D341Med (cell line): ENCODE measurements around the gene RTP3.
"Not testable (repeated sequence)": the region's sequence is repeated elsewhere in the genome, so short reads cannot be mapped to it uniquely, and the experiment has no call there.

Experiments used
- DNase-seq: peaks from one replicate; pipeline ENCODE4 v3.0.0; 2012; ENCODE audit warnings: low spot score

Gene RTP3

DNA sequence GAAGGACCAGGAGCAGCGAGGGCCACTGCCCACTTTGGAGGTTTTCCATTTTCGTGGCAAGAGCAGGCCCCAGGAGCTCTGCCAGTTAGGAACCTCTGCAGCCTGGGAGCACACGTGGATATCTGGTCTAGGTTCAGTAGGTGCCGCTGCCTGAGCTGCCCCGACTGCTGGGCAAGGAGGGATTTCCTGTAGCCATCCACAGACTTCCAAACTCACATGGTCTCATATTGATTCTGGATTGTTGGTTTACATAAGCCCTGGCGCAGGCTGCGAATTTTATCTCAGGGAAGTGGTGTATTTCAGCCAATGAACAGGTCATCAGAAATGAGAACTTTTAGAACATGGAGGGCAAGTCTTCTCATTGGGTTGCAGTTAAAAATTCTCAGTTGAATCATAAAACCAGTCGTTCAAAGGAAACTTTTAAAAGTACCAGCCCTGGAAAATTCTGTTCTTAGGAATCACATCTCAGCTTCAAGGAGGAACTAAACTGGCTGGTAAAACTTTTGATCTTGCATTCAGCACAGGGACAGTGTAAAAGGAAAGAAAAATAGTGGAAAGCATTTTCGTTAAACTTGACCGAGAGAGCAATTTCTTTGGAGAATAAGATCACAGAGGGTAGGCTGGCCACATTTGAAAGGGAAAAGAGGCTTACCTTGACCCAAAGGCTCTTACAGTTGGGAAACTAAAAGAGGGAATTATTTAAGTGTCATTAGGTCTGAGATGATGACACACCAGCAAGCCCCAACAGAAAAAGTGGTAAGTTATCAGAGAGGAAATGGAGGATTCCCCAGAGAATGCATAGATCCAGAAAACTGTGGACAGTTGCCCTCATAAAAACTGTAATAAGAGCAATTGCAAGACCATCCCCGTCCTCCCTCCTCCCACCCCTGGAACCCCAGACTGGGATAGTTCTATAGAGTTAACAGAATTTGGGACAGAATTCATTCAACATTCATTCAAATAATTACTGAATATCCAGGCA lies 6.4 kb upstream of the RTP3 start:
- DNase-seq, result no peak

GRCh38 chr3:46492890-46493547 lies 4.8 kb upstream of the RTP3 start:
- DNase-seq, result no peak

GRCh38 chr3:46494491-46494890 lies 3.3 kb upstream of the RTP3 start:
- not testable (repeated sequence) for DNase-seq

DNA sequence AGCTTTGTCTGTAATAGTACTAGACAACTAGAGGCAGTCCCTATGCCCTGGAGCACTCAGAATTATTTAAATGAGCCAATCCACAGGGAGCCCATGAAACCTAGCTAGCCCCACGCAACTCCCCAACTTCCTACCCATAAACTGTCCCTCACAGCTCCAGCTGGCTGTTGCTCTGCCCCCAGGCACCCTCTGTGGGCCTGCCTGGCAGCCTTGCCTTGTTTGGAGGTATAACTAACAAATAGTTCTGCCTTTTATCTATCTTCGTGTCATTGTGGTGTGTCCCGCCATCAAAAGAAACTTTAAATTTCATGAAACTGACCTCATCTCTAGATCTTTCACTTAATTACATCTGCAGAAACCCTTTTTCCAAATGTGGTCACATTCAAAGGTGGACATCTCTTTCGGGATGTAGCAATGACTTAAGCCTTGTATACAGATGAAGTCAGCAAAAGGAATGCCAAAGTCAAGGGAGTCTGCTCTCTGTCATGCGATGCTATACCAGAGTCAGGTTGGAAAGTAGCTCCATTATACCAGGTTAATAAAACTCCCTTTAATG lies 1.8 kb upstream of the RTP3 start:
- no peak for DNase-seq

- no peak for DNase-seq
Measured at GRCh38 chr3:46496746-46497555, 825 bp upstream of the RTP3 start.

DNA sequence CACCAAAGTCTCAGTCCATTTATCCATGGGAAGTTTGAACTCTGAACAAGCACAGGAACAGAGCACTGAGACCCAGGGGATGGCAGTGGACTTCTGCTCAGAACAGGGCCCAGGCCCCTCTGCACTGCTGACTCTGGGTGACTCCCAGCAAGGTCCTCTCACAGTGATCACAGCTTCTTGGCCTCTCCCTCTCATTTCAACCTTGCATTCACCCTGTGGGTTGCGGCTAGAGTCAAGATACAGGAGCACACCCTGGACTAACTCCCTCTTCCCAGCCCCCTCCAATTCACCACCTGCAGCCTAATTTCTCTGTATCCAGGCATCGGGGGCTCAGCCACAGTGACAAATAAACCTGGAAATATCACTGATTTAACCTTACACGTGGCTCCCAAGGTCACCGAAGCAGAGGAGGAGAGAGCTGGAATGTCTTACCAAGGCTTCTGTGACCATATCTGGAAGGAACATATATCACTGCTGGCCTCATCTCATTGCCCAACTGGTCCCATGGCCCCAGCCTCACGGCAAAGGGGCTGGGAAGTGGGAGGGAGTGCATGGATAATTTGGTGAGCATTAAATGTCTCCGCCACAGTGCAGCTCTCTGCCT lies 1.2 kb downstream of the RTP3 start:
- no peak for DNase-seq

GRCh38 chr3:46500656-46501635 lies 3.2 kb downstream of the RTP3 start:
- DNase-seq, result no peak

GRCh38 chr3:46501702-46502101 lies 3.9 kb downstream of the RTP3 start:
- no peak for DNase-seq

DNA sequence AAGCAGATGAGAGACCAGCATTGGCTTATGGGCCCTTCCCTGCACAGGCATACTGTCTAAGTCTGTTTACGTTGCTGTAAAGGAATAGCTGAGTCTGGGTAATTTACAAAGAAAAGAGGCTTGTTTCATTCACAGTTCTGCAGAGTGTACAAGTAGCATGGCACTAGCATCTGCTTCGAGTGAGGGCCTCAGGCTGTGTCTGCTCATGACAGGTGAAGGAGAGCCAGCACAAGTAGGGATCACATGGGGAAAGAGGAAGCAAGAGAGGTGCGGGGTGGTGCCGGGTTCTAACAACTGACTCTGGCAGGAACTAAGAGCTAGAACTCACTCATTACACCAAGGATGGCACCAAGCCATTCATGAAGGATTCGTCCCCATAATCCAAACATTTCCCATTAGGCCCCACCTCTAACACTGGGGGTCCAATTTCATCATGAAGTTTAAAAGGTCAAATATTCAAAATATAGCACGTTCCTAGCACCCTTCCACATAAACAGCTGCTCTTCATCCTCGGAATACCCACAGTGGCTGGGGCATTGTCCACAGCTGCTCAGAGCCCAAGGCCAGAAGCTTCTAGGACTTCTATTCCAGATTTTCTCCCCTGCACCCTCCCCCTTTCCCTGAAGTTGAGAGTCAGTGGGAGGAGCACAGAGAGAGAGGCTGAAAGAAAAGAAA lies 5.6 kb downstream of the RTP3 start:
- DNase-seq, result no peak

DNA sequence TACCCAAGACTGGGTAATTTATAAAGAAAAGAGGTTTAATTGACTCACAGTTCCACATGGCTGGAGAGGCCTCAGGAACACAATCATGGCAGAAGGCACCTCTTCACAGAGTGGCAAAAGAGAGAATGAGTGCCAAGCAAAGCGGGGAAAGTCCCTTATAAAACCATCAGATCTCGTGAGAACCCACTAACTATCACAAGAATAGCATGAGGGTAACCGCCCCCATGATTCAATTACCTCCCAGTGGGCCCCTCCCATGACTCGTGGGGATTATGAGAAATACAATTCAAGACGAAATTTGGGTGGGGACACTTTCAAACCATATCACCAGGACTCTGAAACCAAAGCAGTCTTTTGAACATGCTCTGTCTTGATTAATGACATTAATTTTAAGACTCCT lies 7.0 kb downstream of the RTP3 start:
- no peak for DNase-seq

GRCh38 chr3:46505953-46506352 lies 8.2 kb downstream of the RTP3 start:
- no peak for DNase-seq

DNA sequence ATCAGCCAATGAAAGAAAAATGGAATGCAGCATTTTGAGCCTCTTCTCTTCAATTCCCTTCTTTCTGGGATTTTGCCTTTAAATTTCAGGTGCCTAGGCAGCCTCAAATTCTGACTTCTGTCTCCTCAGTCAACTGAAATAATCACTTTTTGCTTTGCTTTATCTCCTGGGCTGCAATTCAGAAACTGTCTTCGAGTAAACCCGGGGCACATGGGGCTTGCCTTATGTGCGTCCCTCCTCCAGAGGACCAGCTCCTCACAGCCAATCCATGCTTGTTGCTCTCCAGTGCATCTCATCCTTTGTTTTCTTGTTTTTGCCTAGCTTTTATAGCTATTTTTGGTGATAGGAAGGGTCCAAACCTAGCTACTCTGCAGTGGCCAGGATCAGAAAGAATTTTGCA lies 8.8 kb downstream of the RTP3 start:
- DNase-seq, result no peak

DNA sequence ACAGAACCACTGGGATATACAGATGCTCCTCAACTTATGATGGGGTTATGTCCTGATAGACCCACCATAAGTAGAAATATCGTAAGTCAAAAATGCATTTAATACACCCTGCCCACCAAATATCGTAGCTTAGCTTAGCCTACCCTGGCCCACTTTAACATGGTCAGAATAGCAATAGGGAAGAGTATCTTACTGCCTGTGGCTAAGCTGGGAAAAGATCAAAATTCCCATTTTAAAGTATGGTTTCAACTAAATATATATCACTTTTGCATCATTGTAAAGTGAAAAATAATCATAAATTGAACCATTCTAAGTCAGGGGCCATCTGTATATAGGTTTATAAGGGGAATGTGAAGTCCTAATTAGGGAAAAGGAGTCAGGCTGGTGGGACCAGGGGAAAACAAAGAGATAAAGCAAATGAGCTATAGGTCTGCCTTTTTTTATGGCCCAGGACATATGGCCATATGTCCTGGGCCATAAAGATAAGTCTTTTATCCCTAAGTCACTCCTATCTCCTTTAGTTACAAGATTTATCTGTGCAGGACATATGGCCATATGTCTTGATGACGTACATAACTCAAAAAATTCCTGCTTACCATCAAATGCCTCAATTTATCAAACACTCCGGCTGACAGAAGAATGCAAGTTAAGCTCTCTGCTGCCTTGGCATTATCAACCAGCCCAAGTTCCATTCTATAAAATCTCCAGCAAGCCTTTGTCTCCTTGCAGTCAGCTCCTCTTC lies 11.2 kb downstream of the RTP3 start:
- DNase-seq, result no peak

DNA sequence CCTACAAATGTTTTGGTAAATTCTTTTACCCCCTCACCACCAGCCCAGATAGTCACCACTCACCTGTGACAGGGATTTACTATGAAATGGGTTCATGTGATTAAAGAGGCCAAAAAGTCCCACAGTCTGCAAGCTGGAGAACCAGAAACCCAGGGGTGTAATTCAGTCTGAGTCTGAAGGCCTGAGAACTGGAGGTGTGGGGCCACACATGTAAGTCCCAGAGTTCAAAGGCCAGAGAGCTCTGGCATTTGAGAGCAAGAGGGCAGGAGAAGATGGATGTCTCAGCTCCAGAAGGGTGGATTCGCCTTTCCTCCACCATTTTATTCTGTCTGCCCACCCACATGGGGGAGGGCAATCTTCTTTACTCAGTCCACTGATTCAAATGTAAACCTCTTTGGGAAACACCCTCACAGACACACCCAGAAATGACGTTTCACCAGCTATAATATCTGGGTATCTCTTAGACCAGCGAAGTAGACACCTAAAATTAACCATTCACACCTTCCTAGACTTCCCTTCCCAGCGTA lies 11.9 kb downstream of the RTP3 start:
- no peak for DNase-seq

GRCh38 chr3:46512191-46512749 lies 14.5 kb downstream of the RTP3 start:
- DNase-seq, result no peak

GRCh38 chr3:46516521-46516920 lies 18.7 kb downstream of the RTP3 start:
- DNase-seq, result no peak

DNA sequence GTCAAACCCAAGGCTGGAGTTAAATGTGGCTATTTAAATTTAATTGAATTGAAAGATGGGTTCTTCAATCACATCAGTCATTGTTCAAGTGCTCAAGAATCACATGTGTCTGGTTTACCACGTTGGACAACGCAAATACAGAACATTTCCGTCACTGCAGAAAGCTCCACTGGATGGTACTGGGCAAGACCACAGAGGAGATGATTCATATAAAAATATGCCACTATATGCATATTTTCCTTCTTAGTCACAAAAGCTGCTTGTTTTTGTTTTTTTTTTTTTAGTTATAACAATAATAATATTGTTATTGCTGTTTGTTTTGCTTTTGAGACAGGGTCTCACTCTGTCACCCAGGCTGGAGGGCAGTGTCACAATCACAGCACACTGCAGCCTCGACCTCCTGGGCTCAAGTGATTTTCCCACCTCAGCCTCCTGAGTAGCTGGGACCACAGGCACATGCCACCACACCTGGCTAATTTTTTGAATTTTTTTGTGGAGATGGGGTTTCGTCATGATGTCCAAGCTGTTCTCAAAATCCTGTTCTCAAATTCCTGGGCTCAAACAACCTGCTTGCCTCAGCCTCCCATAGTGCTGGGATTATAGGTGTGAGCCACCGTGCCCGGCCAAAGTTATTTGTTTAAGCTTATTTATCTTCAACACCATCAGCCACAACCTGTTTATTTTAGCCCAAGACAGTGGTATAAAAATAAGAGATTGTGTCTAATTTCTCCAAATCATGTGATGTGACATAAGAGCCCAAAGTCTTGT lies 19.4 kb downstream of the RTP3 start:
- DNase-seq, result no peak

GRCh38 chr3:46517784-46518181 lies 20.0 kb downstream of the RTP3 start:
- no peak for DNase-seq
